Rectal smooth muscle tissue (tissue), 1 donor: Measurements from ENCODE around the gene PPFIBP2.

Experiments used
- H3K27ac ChIP-seq: one replicate; pipeline ENCODE4 v1.7.0; 2013; ENCODE audit warnings: low read depth, low read length, inconsistent platforms
- H3K27me3 ChIP-seq: one replicate; pipeline ENCODE4 v1.7.0; 2013; ENCODE audit warnings: low read length; ENCODE audit not compliant: control insufficient read depth, insufficient read depth
- H3K36me3 ChIP-seq: one replicate; pipeline ENCODE4 v1.7.0; 2013; ENCODE audit warnings: low read length; ENCODE audit not compliant: control insufficient read depth, insufficient read depth
- H3K4me1 ChIP-seq: one replicate; pipeline ENCODE4 v1.7.0; 2013; ENCODE audit warnings: low read length; ENCODE audit not compliant: control insufficient read depth, insufficient read depth
- H3K4me3 ChIP-seq: one replicate; pipeline ENCODE4 v1.7.0; 2013; ENCODE audit warnings: low read length
- H3K9ac ChIP-seq: one replicate; pipeline ENCODE4 v1.7.0; 2013; ENCODE audit warnings: low read length

PPFIBP2 gene

GRCh38 chr11:7549681-7550080, 35.9 kb downstream of the PPFIBP2 start:
- no peak overlapping the region for H3K4me3 ChIP-seq
- H3K4me1 ChIP-seq: no peaks in the 10 kb centered on the region
- H3K36me3 ChIP-seq: no peaks in the 10 kb centered on the region
- H3K9ac ChIP-seq: no peak overlapping the region
- H3K27ac ChIP-seq: no peak overlapping the region
- H3K27me3 ChIP-seq: no peaks in the 10 kb centered on the region

GRCh38 chr11:7551571-7551970, 37.8 kb downstream of the PPFIBP2 start:
- H3K27me3 ChIP-seq: no peaks in the 10 kb centered on the region
- no peak overlapping the region for H3K27ac ChIP-seq
- no peak overlapping the region for H3K9ac ChIP-seq
- no peaks in the 10 kb centered on the region for H3K4me1 ChIP-seq
- H3K36me3 ChIP-seq: no peaks in the 10 kb centered on the region
- no peak overlapping the region for H3K4me3 ChIP-seq

- Histone ChIP-seq H3K27ac (no peak overlapping the region), H3K27me3 (no peaks in the 10 kb centered on the region), H3K36me3 (no peaks in the 10 kb centered on the region), H3K4me1 (no peaks in the 10 kb centered on the region), H3K4me3 (no peak overlapping the region), H3K9ac (no peak overlapping the region)
Measured at GRCh38 chr11:7552666-7553065, 38.9 kb downstream of the PPFIBP2 start.

- H3K9ac ChIP-seq: no peak overlapping the region
- H3K27ac ChIP-seq: no peak overlapping the region
- H3K36me3 ChIP-seq: no peaks in the 10 kb centered on the region
- H3K4me3 ChIP-seq: no peak overlapping the region
- no peaks in the 10 kb centered on the region for H3K4me1 ChIP-seq
- no peaks in the 10 kb centered on the region for H3K27me3 ChIP-seq
Measured at GRCh38 chr11:7555052-7555699, 41.4 kb downstream of the PPFIBP2 start.

GRCh38 chr11:7558046-7558445, 44.2 kb downstream of the PPFIBP2 start:
- H3K9ac ChIP-seq: no peak overlapping the region
- H3K4me3 ChIP-seq: no peak overlapping the region
- H3K27ac ChIP-seq: no peak overlapping the region
- no peaks in the 10 kb centered on the region for H3K36me3 ChIP-seq
- H3K4me1 ChIP-seq: no peaks in the 10 kb centered on the region
- H3K27me3 ChIP-seq: no peaks in the 10 kb centered on the region

GRCh38 chr11:7559398-7560283, 45.8 kb downstream of the PPFIBP2 start:
- Histone ChIP-seq H3K36me3 (no peaks in the 10 kb centered on the region), H3K4me1 (no peaks in the 10 kb centered on the region), H3K27ac (no peak overlapping the region), H3K27me3 (no peaks in the 10 kb centered on the region), H3K4me3 (no peak overlapping the region), H3K9ac (no peak overlapping the region)

- H3K4me1 ChIP-seq: no peaks in the 10 kb centered on the region
- no peak overlapping the region for H3K9ac ChIP-seq
- H3K36me3 ChIP-seq: peaks cover 3% of the 10 kb centered on the region
- H3K27me3 ChIP-seq: no peaks in the 10 kb centered on the region
- no peak overlapping the region for H3K4me3 ChIP-seq
- H3K27ac ChIP-seq: no peak overlapping the region
Measured at GRCh38 chr11:7561562-7561961, 47.8 kb downstream of the PPFIBP2 start.

- Histone ChIP-seq H3K27me3 (no peaks in the 10 kb centered on the region), H3K36me3 (peaks cover 3% of the 10 kb centered on the region), H3K9ac (no peak overlapping the region), H3K4me3 (no peak overlapping the region), H3K4me1 (no peaks in the 10 kb centered on the region), H3K27ac (no peak overlapping the region)
Measured at GRCh38 chr11:7563281-7563680, 49.5 kb downstream of the PPFIBP2 start.

- Histone ChIP-seq H3K9ac (no peak overlapping the region), H3K36me3 (peaks cover 3% of the 10 kb centered on the region), H3K27ac (no peak overlapping the region), H3K4me3 (no peak overlapping the region), H3K4me1 (no peaks in the 10 kb centered on the region), H3K27me3 (no peaks in the 10 kb centered on the region)
Measured at GRCh38 chr11:7564803-7565202, 51.0 kb downstream of the PPFIBP2 start.

GRCh38 chr11:7567311-7567710, 53.5 kb downstream of the PPFIBP2 start:
- Histone ChIP-seq H3K4me1 (peaks cover 4% of the 10 kb centered on the region), H3K27ac (no peak overlapping the region), H3K9ac (no peak overlapping the region), H3K27me3 (no peaks in the 10 kb centered on the region), H3K4me3 (no peak overlapping the region), H3K36me3 (peaks cover 3% of the 10 kb centered on the region)

- Histone ChIP-seq H3K36me3 (peaks cover 3% of the 10 kb centered on the region), H3K27me3 (no peaks in the 10 kb centered on the region), H3K27ac (no peak overlapping the region), H3K4me3 (no peak overlapping the region), H3K4me1 (peaks cover 4% of the 10 kb centered on the region), H3K9ac (no peak overlapping the region)
Measured at GRCh38 chr11:7569044-7569443, 55.2 kb downstream of the PPFIBP2 start.

GRCh38 chr11:7570241-7570640, 56.4 kb downstream of the PPFIBP2 start:
- no peak overlapping the region for H3K9ac ChIP-seq
- peaks cover 3% of the 10 kb centered on the region for H3K36me3 ChIP-seq
- H3K27me3 ChIP-seq: no peaks in the 10 kb centered on the region
- H3K4me1 ChIP-seq: peaks cover 4% of the 10 kb centered on the region
- no peak overlapping the region for H3K4me3 ChIP-seq
- no peak overlapping the region for H3K27ac ChIP-seq
